ENCODE measurements around the gene TRIM43.
"Not testable (repeated sequence)": the region's sequence is repeated elsewhere in the genome, so short reads cannot be mapped to it uniquely, and the experiment has no call there.

Gene TRIM43

DNA sequence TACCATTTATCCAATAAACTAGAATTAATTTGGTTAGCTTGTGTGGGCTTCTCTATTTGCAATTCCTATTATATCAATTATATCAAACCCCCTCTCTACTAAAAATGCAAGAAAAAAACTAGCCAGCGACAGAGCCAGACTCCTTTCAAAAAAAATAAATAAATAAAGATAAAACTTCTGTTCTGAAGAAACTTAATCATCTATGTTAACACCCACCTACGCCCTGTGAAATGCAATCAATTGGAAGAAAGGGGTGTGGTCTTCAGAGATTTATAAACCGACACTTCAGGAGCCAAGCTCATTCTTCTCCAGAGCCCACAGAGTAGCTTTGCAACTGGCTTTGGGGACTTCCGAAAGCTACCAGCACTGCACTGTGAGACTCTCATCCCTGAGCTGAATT, at the start of gene TRIM43:
TSS of gene TRIM43 (plus strand) at position 301 of the 400 bp plus-strand sequence. CDS start 2,023 bp downstream, outside the sequence.
- DNase-seq = not testable (repeated sequence)

DNA sequence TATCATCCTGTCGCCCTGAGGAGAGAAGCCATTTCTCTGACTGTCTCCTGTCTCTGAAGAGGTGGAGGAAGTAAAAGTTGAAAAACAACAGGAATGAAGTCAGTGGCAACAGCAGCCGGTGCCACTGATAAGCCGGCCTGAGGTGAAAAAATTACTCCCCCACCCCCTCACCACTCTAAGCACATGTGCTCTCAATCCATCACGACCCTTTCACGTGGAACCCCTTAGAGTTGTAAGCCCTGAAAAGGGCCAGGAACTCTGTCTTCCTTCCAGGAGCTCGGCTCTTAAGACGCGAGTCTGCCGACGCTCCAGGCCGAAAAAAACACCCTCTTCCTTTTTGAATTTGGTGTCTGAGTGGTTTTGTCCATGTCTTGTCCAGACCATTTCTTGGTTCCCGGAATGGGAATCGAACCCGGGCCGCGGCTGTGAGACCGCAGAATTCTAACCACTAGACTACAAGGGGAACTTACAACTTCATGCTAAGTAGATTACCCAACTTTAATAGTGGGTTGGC, 40.7 kb upstream of the TRIM43 start:
- DNase-seq = no peak

DNA sequence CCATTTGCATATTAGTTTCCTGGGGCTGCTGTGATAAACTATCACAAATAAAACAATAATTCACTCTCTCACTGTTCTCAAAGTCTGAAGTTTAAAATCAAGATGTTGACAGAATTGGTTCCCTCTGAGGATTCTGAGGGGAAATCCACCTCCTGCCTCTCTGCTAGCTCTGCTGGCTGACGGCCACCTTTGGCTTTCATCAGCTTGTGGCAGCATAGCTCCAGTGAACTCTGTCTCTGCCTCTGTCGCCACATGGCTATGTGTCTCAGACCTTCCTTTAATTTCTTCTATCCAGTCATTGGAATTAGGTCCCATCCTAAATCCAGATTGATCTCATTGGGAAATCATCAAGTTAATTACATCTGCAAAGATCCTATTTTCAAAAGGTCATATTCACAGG, 38.9 kb upstream of the TRIM43 start:
- no peak for DNase-seq

DNA sequence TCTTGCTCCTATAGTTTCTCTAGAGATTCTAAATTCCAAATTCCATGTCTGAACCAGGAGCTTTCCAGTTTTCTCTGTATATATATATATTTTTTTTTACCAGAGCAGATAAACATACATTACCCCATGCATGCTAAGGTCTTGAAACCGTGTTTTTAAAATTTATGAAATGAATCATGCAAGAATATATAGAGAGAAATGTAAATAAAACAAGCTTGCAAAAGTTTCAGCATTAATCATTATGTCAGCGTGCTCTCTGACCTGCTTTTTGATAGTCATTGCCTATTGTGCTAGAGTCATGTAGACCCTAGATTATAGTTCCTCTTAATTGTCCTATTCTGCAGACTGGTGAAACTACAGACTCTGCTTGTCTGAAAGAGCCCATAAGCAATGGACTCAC, 22.6 kb upstream of the TRIM43 start:
- no peak for DNase-seq

GRCh38 chr2:95573866-95574265, 17.9 kb upstream of the TRIM43 start:
- DNase-seq = no peak

DNA sequence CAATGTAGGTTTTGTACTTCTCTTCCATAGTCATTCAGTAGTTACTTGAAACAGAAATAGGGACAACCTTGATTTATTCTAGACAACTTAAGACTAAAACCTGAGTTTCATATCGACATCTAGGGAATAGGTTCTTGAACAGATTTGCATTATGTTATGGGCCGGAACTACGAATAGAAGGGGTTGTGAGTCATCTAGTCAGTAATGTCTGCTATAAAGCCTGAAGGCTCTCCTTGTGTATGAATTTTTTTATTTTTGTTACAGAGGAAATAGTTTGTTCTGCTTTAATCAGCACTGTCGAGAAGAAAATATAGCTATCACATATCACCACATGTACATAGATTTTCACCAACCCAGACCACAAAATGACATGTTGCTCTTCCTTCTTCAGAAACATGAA, 17.3 kb upstream of the TRIM43 start:
- DNase-seq = no peak

- no peak for DNase-seq
Observed at GRCh38 chr2:95575857-95576256, 15.9 kb upstream of the TRIM43 start.

GRCh38 chr2:95578539-95578938, 13.3 kb upstream of the TRIM43 start:
- no peak for DNase-seq

DNA sequence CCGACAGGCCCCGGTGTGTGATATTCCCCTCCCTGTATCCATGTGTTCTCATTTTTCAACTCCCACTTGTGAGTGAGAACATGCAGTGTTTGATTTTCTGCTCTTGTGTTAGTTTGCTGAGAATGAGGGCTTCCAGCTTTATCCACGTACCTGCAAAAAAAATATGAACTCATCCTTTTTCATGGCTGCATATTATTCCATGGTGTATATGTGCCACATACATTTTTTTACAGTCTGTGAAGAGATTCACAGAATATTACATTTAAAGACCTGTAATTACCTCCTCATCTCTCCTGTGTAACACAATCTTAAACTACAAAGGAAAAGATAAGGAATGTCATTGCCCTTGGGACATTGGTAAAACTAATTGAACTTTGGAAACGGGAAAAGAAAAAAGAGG, 8.3 kb upstream of the TRIM43 start:
- not testable (repeated sequence) for DNase-seq

- not testable (repeated sequence) for DNase-seq
Observed at GRCh38 chr2:95584321-95584720, 7.5 kb upstream of the TRIM43 start.

DNA sequence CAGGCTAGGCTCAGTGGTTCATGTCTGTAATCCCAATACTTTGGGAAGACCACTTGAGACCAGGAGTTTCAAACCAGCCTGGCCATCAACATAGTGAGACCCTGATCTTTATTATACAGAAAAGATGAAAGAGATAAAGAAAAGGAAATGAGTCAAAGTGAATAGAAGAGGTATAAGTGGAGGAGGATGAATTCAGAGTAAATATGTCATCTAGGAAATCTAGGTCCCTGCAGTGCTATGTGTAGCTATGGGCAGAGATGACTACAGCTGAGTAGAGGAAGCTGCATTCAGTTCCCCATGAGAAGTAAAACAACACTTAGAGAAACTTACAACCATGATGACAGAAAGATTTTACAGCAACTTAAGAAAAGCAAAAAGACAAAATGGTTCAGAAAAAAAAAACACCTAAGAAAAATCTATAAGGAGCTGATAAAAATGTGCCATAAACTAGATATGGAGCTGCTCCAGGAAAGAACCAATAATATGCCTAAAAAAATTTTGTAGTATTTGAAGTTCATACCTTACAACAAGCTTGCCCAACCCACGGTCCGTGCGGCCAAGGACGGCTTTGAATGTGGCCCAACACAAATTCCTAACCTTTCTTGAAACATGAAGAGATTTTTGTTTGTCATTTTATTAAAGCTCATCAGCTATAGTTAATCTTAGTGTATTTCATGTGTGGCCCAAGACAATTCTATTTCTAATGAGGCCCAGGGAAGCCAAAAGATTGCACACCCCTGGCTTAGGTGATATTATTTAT, 1.8 kb upstream of the TRIM43 start:
- not testable (repeated sequence) for DNase-seq

DNA sequence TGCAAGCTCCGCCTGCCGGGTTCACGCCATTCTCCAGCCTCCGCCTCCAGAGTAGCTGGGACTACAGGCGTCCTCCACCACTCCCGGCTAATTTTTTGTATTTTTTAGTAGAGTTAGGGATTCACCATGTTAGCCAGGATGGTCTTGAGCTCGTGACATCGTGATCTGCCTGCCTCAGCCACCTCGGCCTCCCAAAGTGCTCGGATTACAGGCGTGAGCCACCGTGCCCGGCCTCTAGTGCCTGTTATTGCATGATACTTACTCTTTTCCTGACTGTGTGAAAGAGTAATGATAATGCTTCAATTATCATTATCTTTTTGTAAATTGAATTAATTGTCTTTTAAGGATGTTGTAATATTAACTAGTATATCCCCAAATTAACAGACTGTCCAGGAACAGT, 1.2 kb downstream of the TRIM43 start:
- not testable (repeated sequence) for DNase-seq

DNA sequence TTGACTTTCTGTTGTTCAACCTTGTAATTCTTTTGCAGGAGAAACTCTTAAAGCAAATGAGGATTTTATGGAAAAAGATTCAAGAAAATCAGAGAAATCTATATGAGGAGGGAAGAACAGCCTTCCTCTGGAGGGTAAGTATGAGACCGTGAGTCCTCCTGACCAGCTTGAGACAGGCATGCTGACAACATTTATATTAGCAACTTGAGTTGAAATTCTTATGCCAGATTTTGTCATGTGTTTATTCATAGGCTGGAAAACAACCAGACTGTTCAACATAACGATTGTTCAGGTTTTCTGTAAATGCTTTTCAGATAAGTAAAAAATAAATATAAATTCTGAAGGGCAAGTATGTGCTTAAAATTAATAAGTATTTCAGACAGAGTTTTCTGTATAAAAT, 3.2 kb downstream of the TRIM43 start:
- not testable (repeated sequence) for DNase-seq

GRCh38 chr2:95601301-95601700, 9.5 kb downstream of the TRIM43 start:
- DNase-seq = not testable (repeated sequence)

DNA sequence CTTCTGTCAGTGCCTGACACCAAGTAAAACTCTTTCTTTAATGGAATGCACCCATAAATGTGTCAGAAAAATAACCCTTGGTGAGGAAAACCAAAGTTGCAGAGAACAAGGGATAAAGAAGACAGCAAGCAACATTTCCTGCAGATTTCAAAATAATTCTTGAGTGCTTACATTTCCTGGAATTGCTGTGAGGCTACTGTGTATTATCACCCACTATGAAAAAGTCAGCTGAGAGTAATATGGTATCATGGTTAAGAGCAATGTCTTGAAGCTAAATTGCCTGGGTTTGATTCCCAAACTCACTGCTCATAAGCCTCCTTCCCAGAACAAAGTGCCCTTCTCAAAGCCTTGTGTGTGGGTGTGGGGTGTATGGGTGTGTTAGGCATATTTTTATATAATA, 10.3 kb downstream of the TRIM43 start:
- not testable (repeated sequence) for DNase-seq

DNA sequence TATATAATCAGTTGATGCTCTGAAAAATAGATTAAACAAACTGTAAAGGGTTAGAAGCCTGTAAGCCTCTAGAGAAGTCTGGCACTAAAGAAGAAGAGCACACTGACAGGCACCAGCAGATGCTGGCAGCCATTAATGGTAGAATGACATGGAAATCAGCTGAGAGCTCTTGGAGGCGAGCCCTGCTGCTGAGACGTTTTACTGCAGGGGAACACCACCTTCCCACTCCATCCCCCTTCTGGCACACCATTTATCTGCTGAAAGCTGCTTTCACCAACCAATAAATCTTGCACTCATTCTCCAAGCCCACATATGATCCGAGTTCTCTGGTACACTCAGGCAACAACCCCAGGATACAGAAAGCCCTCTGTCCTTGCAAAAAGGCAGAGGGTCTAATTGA, 16.6 kb downstream of the TRIM43 start:
- not testable (repeated sequence) for DNase-seq

DNA sequence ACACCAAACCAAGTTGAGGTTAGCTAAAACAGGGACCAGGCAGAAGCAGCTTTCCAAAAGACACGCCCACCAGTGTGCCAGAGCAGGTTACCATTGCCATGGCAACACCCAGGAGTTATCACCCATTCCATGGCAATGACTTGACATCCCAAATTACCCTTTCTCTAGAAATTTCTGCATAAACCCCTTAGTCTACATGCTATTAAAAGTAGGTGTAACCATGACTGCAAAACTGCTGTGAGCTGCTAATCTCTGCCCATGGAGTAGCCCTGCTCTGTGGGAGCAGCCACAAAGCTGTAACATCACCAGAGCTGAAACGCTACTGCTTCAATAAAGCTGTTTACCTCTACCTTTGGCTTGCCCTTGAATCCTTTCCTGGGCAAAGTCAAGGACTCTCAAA, 18.0 kb downstream of the TRIM43 start:
- DNase-seq = not testable (repeated sequence)

GRCh38 chr2:95613048-95613447, 21.2 kb downstream of the TRIM43 start:
- not testable (repeated sequence) for DNase-seq

DNA sequence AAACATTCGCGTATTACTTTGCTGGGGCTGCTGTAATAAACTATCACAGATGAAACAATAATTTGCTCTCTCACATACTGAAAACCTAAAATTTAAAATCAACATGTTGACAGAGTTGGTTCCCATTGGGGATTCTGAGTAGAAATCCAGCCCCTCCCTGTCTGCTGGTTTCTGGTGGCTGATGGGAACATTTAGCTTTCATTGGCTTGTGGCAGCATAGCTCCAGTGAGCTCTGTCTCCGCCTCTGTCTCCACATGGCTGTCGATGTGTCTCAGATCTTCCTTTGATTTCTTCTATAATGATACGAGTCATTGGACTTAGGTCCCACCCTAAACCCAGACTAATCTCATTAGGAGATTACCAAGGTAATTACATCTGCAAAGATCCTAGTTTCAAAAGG, 30.9 kb downstream of the TRIM43 start:
- DNase-seq = not testable (repeated sequence)

GRCh38 chr2:95630987-95631386, 39.2 kb downstream of the TRIM43 start:
- DNase-seq = not testable (repeated sequence)

DNA sequence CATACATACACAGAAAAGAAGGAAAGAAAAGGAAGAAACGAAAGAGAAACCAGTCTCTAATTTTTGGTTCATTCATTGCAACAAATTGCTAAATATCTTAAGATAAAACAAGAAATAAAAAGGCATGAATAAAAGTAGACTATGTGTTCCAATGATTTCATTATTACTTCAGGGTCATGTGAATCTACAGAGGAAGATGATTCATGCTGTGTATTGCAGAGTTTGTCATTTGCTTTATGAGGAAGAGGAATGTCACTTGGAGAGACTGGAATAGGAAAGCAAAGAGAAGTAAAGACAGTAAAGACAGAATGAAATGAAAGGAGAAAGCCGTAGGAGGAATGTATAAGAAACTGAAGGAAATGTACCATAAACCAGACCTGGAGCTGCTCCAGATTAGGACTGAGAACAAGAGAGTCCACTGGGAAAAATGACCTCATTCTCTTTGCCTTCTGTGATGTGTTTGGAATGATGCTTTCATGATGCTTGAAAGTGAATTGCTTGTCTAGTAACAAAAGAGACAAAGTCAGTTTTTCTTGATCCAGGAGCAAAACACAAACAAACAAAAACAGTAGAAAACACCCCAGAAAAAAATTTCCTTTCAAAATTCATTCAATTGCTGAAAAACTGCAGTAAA, 41.9 kb downstream of the TRIM43 start:
- not testable (repeated sequence) for DNase-seq

GRCh38 chr2:95640515-95641288, 48.9 kb downstream of the TRIM43 start:
- not testable (repeated sequence) for DNase-seq

DNA sequence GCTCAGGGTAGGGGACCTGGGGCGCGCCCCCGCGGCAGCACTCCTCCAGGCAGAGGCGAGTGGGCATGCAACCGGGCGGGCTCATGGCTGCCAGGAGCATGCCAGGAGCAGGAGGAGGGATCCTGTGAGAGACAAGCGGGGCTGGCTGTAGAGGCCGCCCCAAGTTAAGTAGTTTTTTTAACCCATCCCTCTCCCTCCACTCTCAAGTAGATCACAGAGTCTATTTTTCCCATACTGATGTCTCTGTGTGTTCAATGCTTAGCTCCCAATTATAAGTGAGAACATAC, 49.4 kb downstream of the TRIM43 start:
- DNase-seq = not testable (repeated sequence)

- DNase-seq = not testable (repeated sequence)
Observed at GRCh38 chr2:95641787-95642186, 50.0 kb downstream of the TRIM43 start.
